Activated naive CD4-positive, alpha-beta T cell treated with Interleukin-2 at 50 U/mL for 16 hours (primary cell): Measurements from ENCODE around the gene WNT3A.
A peak's percentile ranks its signal among the peaks of the same experiment; 100 is the strongest.

Experiments
- DNase-seq: peaks from one replicate; pipeline ENCODE4 v3.0.0-alpha.2; 2020

The WNT3A gene

DNA sequence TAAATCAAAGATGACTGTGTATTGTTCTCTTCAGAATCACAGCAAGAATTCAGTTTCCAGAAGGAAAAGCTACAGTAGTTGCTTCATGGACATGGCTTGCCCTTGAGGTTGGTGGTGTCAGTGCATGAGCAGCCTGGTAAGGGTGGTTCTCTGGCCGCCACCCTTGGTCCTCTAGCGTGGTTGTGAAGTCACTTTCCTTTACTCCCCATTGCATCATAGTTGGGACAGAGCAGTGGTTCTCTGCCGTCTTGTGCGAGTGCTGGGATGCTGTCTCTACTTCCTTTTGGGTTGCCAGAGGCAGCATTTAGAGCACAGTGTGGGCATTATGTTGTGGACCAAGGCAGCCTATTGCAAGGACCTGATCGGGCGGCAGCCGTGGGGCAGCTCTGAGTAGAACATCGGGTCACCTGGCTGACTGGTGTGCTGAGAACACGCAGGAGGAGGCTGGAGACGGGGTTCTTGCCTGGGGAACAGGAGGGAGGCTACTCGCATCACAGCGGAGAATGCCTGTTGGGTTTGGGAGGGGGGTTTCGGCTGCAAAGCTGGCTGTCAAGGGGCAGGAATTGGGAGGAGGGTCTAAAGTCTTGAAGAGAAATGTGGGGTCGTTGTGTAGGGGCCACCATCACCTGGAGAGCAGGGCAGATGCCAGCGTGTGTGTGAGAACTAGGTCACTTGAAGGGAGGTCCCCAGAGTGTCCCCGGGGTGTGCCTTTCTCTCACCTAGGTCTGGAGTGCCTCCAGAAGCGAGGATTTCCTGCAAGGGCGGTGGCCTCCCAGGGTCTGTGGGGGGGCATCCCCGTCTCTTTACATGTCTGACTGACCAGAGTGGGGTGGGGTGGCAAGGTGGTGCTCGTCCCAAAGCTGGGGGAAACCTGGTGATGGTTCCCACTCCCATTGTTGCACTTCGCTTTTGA lies 82.0 kb downstream of the WNT3A start:
- DNase-seq = no peak

DNA sequence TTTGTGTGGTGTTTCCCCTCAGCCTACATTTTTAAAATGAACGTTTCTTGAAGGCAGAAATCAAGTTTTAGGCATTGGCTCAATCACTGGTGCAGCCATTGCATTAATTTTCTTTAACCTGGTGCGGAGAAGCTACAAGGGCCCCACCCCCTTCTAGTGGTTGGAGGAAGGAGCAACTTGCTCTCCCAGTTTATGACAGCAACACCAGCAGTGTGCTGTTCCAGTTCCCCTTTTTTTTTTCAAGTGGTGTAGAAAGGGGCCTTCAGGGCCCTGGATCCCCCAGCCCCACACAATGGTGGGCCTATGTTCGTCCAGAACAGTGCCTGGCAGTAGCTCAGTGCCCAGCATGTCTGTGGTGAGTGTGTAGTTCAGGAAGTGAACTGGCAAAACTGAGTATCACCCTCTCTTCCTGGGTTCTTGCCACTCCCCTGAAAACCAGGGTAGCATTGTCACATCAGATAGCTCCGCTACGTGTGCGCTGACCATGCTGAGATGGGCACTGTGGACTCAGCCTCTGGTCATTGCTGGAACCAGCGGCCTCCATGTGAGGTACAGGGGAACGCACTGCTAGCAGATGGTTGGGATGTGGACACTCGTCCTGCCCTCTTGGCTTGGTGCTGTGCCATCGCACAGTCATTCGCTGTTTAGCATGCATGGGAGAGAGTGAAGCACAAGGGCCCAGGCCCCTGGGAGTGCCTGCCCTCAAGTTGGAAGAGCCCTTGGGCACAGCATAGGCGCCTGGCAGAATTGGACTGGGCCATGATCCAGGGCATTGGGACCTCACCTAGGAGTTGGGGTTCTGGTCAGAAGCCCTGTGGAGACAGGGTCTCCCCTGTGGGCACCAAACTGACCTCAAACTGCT lies 83.0 kb downstream of the WNT3A start:
- no peak for DNase-seq

DNA sequence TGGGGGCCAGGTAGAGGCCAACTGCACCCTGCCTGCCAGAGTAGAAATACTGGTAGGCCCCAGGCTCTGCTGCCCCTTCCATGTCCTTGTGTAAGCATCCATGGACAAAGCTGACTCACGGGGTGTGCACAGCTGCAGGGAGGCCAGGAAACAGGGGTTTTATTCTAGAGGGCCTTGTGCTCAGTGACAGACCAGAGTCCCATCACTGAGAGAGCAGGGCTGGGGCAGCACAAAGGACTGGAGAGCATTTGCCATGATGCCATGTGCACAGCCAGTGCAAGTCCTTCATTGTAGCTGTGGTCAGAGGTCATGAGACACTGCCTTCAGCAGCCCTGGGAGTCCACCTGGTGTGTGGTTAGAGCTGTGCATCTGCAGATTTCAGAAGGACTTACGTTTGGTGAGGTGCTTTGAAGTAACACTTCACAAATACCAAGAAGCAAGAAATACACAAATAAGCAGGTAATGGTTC lies 83.8 kb downstream of the WNT3A start:
- DNase-seq = no peak

DNA sequence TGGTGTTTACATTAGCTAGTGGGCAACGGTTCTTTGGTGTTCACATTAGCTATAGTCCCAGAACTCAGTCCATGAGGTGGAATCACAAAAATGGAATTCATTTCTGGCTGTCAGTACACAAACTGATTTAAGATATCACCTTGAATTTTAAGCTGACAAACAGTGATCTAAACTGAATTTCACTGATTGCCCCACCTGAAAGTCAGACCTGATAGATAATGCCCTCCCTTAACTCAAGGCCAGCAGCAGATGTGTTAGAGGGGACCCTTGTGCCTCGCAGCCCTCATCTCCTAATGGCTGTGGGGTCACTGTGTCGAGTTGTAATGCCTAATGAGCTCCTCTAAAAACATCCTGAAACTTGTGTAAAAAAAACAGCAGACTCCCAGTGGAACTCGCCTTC lies 84.3 kb downstream of the WNT3A start:
- no peak for DNase-seq

DNA sequence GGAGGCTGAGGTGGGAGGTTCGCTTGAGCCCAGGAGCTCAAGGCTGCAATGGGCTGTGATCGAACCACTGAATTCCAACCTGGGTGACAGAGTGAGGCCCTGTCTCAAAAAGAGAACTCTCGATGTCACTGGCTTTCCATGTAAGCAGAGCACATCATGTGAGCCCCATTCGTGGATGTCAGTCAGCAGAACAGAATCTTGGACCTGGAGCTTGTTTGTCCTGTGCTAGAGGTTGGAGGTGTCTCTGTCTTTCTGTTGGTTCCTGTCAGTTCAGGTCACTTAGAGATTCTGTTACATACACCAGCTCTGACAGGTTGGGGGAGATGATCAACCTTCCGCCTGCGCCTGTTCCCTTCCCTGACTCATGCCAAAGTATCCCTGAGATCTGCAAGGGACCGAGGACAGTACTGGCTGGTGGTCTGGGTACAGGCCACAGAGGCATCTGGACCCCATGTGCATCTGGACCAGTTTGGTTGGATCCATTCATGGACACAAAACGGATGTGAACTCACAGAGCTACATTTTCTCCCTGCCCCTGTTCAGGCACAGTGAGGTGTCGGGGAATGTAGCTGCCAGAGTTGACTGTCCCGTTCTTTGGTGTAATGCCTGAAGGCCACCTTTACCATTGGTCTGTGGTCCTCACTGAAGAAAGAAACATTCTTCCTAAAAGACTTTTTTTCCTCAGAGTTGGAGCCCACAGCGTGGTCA lies 85.7 kb downstream of the WNT3A start:
- DNase-seq = peak; percentile 1

DNA sequence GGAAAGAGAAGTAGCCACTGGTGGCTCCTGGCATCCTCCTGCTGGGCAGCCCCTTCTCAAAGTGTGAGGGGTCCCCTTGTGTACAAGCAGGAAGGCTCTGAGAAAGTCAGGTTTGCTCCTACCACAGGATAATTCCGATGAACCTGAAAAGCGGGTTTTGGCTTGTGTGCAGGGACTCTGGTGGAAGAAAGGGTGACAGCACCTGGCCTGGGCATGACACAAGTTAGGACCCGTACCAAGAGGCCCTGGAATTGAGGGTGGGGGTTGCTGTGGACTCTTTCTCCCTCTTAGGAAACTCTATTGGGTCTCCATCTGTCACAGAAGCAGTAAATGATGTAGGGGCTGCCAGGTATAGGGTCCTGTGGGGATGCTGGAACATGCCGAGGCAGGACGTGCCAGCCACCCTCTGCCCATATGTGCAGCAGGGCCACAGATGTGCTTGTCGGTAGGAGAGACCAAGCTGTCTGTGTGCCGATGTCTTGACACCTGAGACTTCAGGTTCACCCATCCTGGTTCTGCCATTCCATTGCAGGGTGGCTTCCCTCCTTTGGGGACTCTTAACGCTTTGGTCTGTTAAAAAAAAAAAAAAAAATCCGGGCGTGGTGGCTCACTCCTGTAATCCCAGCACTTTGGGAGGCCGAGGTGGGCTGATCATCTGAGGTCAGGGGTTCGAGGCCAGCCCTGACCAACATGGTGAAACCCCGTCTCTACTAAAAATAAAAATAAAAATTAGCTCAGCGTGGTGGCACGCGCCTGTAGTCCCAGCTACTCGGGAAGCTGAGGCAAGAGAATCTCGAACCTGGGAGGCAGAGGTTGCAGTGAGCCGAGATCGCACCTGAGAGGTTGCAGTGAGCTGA lies 86.5 kb downstream of the WNT3A start:
- peak; percentile 1 for DNase-seq

DNA sequence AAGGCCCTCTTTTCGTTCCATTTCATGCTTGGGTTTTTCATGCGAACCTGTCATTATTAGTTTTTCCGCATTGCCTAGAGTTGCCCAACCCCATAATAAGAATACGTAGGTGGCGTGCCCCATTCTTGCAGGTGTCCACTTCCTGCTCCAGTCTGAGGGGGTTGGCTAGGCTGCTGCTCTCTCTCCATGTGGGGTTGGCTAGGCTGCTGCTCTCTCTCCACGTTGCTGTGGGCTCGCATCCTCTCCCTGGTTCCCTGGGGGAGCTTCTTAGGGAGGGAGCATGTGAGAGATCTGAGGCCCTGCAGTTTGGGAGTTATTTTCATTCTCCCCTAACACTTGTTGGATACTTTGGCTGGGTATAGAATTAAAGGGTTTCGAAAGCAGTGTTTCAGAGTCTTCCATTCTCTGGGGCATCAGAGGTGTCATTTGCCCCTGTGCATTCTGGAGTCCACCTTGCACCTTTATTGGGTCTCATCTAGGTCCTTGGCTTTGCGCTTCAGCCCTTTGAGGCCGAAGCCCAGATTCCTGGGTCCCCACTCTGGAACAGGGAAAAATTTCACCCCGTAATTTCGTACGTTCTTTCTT lies 87.7 kb downstream of the WNT3A start:
- DNase-seq = no peak

DNA sequence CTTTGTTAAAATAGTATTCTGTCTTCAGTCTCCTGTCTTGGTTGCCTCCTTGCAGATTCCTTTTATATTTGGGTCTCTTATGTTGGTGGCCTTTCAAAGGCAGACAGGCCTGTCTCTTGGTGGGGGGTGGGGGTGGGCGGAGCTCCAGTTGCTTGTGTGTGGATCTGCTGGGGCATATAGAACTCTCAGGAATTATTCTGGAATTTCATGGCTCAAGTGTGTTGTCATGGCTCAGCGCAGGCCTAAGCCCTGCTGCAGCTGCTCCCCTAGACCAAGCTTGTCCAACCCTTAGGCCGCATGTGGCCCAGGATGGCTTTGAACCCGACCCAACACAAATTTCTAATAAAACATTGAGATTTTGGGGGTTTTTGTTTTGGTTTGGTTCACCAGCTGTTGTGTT lies 88.4 kb downstream of the WNT3A start:
- no peak for DNase-seq

DNA sequence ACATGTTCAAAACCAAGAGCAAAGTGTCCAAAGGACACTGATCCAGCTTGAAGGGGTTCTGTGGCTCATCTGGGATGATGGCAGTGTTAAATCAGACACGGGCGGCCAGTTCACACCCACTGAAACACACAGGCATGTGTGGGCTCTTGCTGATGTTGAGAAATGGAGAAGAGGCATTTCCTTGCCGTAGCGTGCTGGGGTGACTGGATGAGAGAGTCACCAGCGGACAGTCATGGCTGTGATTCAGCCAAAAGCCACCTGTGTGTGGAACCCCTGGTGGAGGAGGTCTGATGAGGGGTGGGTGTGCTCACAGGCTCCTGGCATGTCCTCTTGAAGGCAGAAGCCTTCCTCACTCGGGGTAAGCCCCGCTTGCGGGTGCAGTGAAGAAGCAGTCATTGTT lies 89.1 kb downstream of the WNT3A start:
- no peak for DNase-seq

DNA sequence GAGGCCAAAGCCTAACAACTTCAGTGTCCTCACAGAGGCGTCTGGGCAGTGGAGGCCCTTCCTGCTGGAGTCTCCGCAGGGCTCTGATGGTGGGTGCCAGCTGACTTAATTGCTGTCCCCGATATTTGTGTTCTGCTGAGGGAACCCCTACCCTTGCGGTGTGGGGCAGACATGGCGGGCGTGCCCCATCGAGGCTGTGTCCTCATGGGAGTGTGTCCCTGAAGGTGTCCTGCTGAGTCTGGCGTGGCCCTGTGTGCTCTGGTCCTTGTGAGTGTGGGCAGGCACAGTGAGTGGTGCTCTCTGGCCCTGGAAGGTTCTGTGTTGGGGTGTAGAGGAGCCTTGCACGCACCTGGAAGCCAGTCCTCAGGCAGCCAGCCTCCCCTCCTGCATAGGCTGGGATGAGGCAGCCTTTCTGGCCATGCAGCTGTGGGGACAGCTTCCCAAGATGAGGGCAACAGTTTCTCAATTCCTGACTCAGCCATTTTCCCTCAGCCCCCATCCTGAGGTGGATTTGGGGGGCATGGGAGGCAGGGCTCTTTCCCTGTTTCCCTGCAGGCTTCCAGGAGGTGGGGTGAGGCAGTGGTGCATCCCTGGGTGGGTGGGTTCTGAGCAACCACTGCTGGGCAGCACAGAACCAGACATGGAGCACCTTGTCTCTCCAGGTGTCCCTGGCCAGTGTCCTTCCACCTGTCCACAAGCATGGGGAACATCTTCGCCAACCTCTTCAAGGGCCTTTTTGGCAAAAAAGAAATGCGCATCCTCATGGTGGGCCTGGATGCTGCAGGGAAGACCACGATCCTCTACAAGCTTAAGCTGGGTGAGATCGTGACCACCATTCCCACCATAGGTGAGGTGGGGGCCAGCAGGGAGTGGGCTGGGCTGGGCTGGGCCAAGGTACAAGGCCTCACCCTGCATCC lies 89.9 kb downstream of the WNT3A start:
- no peak for DNase-seq

DNA sequence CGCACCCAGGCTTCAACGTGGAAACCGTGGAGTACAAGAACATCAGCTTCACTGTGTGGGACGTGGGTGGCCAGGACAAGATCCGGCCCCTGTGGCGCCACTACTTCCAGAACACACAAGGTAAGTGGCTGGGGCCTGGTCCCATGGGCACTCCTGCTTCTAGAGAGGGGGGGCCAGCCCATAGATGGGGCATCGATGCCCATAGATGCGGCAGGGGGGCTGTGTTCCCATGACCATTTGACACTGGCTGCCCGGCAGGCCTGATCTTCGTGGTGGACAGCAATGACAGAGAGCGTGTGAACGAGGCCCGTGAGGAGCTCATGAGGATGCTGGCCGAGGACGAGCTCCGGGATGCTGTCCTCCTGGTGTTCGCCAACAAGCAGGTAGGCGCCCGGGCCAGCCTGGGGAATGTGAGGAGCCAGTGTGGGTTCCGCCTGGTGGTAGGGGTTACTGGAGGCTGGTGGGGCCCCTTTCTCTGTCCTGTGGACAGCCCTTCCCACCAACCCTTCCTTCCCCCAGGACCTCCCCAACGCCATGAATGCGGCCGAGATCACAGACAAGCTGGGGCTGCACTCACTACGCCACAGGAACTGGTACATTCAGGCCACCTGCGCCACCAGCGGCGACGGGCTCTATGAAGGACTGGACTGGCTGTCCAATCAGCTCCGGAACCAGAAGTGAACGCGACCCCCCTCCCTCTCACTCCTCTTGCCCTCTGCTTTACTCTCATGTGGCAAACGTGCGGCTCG lies 90.7 kb downstream of the WNT3A start:
- DNase-seq = peak; percentile 1

DNA sequence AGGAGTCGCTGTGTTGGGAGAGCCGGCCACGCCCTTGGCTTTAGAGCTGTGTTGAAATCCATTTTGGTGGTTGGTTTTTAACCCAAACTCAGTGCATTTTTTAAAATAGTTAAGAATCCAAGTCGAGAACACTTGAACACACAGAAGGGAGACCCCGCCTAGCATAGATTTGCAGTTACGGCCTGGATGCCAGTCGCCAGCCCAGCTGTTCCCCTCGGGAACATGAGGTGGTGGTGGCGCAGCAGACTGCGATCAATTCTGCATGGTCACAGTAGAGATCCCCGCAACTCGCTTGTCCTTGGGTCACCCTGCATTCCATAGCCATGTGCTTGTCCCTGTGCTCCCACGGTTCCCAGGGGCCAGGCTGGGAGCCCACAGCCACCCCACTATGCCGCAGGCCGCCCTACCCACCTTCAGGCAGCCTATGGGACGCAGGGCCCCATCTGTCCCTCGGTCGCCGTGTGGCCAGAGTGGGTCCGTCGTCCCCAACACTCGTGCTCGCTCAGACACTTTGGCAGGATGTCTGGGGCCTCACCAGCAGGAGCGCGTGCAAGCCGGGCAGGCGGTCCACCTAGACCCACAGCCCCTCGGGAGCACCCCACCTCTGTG lies 91.6 kb downstream of the WNT3A start:
- DNase-seq = peak; percentile 1

DNA sequence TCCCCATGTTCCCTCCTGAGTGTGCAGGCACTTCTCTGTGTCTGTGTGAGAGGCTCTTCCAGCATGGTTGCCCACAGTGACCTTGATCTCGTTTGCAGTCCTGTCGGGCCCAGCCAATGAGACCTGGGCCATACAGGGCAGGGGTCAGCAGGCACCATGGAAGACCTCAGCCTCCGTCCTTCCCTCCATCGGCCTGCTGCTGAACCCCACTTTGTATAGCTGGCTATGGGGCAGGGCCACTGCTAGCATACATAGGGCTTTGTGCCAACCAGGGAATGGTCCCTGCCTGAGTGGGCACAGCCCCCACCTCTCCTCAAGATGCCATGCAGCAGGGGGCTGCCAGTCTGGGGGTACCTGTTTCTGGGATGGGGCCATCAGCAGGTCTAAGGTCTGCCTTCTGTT lies 92.5 kb downstream of the WNT3A start:
- peak; percentile 1 for DNase-seq

DNA sequence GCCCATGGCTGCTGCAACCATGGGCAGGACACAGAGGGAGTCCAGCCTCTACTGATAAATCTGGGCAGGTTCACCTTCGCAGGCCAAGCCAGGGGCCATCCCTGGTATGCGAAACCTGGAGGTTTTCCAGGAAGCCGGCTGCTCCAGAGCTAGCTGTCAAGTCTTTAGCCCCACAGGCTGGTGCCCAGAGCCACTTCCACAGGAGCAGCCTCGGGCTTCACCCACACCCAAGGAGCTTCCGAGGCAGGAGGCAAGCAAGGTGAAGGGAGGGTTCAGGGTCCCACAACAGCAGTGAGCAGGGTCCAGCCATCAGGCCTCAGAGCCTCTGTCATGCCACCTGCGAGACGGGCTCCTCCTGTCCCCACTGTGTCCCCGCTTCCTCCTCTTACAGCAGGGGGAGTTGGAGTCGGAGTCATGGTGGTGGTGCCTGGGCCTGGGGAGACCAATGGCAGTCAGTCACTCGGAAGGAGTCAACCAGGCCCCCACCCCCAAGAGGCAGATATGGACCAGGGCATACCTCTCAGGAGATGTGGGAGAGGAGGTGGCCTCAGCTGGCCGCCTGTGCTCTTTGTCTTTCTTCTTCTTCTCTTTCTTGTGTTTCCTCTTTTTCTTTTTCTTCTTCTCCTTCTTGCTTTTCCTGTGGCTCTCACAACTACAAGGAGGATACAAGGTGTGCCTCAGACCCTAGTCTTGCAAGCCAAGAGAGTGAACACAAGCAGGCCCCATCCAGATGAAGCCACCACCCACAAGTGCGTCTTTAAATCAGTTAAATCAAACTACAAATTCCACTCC lies 94.2 kb downstream of the WNT3A start:
- DNase-seq = no peak

DNA sequence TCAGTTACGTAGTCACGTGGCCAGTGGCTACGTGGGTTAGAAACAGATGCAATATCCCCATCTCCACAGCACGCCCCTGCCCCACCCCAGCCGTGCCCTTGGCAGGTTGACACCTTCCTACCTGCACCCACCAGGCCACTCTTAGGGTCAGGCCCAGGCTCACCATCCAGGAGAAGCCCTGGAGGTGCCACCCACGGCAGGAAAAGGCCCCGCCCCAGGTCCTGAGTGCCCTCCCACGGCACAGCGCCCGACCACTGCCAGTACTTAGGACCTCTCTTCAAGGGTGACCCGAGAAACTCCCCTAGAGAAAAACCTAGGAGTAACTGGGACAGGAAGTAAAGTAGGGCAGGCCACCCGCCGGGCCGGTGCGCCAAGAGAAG lies 94.8 kb downstream of the WNT3A start:
- peak; percentile 19 for DNase-seq

DNA sequence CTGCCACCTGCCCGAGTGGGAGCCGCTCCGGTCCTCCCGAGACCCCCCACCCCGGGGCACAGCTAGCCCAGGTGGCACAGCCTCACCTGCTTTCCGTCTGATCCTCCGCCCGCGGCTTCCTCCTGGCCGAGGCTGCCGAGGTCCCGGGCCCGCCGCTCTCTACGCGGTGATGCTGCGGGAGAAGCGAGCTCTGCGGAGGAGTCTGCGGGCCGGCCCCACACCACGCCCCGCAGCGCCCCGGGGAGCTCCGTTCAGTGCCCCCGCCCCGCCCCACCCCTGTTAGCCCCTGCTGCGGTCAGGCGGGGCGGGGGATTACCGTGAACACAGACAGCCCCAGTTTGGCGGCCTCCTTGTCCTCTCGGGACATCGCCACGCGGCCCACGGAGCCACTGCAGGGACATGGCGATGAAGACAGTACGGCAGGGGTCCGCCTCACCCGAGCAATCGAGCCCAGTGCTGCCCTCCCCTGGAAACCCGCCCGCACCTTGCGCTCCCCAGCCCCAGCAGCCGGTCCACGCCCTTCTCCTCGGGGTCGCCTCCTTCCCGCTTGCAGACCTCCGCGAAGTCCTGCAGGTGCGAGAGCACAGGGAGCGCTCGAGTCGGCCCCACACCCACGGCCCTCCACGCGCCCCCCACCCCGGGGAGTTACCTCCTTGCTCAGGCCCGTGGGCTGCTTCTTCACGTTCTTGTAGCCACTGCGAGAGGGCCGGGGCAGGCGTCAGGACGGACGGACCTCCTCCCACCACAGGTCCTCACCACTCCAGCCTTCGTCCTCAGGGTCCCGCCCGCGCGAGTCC lies 95.4 kb downstream of the WNT3A start:
- peak; percentile 68 for DNase-seq

DNA sequence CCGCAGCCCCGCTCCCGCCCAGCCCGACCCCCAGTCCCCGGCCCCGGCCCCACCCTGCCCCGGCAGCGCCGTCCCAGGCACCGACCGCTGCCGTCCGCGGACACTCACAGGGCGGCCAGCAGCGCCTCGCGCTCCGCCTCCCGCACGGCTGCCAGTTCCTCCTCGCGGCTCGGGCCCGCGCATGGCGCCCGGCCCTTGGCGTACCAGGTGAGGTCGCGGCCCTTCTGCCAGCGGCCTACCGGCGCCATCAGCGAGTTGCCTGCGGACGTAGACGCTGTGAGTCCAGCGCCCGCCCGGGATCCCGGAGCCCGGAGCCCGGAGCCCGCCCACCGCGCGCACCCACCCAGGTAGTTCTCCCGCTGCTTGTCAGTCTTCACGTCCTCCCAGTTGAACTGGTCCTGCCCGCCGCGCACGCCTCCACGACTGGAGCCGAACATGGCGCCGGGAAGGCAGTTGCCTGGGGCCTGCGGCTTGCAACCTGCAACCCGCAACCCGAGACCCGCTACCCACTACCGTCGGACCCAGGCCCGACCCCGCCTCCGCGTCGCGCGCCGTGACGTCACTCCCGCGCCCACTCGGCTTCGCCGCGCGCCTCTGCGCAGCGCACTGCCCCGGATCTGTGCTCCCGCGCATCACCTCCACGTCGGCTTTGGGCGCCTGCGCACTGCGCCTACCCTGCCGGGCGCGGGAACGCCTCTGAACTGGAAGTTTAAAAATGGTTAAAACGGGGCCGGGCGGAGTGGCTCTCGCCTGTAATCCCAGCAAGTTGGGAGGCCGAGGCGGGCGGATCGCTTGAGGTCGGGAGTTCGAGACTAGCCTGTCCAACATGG lies 96.2 kb downstream of the WNT3A start, which contains the start of gene C1orf35:
Gene C1orf35 (minus strand): TSS at position 535 of the 830 bp plus-strand sequence. CDS start 98 bp downstream, at position 437.
- DNase-seq = peak; percentile 95
